Uterus (tissue), 4 donors: Measurements from ENCODE around the gene CFAP210. TPM values are rescaled to one million over a fixed set of nuclear protein-coding genes. Genes with fewer than 3 reads are reported as not detected.
"Not testable (repeated sequence)": the region's sequence is repeated elsewhere in the genome, so short reads cannot be mapped to it uniquely, and the experiment has no call there.

Source experiments
- DNase-seq, 2 donors: peaks; one replicate each; pipeline ENCODE4 v3.0.0-alpha.2; 2019 to 2020
- H3K27ac ChIP-seq, 2 donors: fragments of 200-600 bp; sonication (generic); 1 replicate in 1 of 2; 2 replicates in 1 of 2; pipeline ENCODE4 v1.5.1; 2016 to 2018
- H3K27me3 ChIP-seq, 2 donors: fragments of 200-600 bp; sonication (generic); one replicate each; pipeline ENCODE4 v1.5.1; 2018 to 2019; ENCODE audit warnings: control low read depth in 1 of 2
- H3K36me3 ChIP-seq, 2 donors: fragments of 200-600 bp; sonication (generic); one replicate each; pipeline ENCODE4 v1.5.1; 2019; ENCODE audit warnings: control low read depth in 1 of 2
- H3K4me1 ChIP-seq, 2 donors: fragments of 200-600 bp; sonication (generic); one replicate each; pipeline ENCODE4 v1.5.1; 2018 to 2019; ENCODE audit warnings: control low read depth in 1 of 2
- H3K4me3 ChIP-seq, 2 donors: fragments of 200-600 bp; sonication (generic); 1 replicate in 1 of 2; 2 replicates in 1 of 2; pipeline ENCODE4 v1.5.1; 2018 to 2019; ENCODE audit warnings: mild to moderate bottlenecking in 1 of 2
- H3K9me3 ChIP-seq, 2 donors: fragments of 200-600 bp; sonication (generic); one replicate each; pipeline ENCODE4 v1.5.1; 2019; ENCODE audit warnings: control low read depth in 1 of 2
- CTCF ChIP-seq, 4 experiments: fragments of 200-600 bp in 2 of 4; fragments of 450-650 bp in 2 of 4; sonication (generic) in 2 of 4; IDR thresholded peaks; one replicate each; pipeline ENCODE4 v1.5.1; 2016 to 2019; ENCODE audit warnings: antibody characterized with exemption in 4 of 4, mild to moderate bottlenecking in 2 of 4, moderate library complexity in 1 of 4
- POLR2A ChIP-seq, 2 donors: fragments of 450-650 bp; IDR thresholded peaks; one replicate each; pipeline ENCODE4 v1.6.1; 2016; ENCODE audit warnings: antibody characterized with exemption in 2 of 2, mild to moderate bottlenecking in 1 of 2, moderate library complexity in 1 of 2
- intact Hi-C: fragments of 100-400 bp; cut with DNase I; formaldehyde crosslinking; loops from one replicate; pipeline ENCODE4 v1.15.1; 2023; ENCODE audit warnings: low total_unique reads
- total RNA-seq, 4 donors: library from RNA; depleted of rRNA in 3 of 4; stranded (reverse); fragments of >200 nt in 3 of 4; gene quantifications; one replicate each; pipeline versions ENCODE4 v1.1.0 to v1.2.4, GENCODE V29; 2014 to 2023
- donor health status: DM: yes; HTN: yes; CAD: no.

Gene CFAP210
- total RNA-seq, 4 donors from 2014 or later: 0.64 to 3.3 TPM; not detected in 2

GRCh38 chr2:169707626-169708025 lies 13.4 kb upstream of the CFAP210 start:
- no peaks in the 10 kb centered on the region for H3K27me3 ChIP-seq
- TF ChIP-seq CTCF (IDR thresholded peaks at IDR 0.05): no peak
- no peak for TF ChIP-seq POLR2A (IDR thresholded peaks at IDR 0.05)
- no peaks in the 10 kb centered on the region for H3K36me3 ChIP-seq
- DNase-seq: no peak
- no peaks in the 10 kb centered on the region for H3K9me3 ChIP-seq
- no peak overlapping the region for H3K4me3 ChIP-seq
- peak overlapping the region in 1 of 2 donors; percentile 11 for H3K27ac ChIP-seq
- H3K4me1 ChIP-seq: no peaks in the 10 kb centered on the region
- intact Hi-C loops: no loop called here

GRCh38 chr2:169705927-169706326 lies 11.7 kb upstream of the CFAP210 start:
- Histone ChIP-seq H3K9me3 (no peaks in the 10 kb centered on the region), H3K4me3 (no peak overlapping the region), H3K36me3 (no peaks in the 10 kb centered on the region), H3K27me3 (no peaks in the 10 kb centered on the region), H3K27ac (peak overlapping the region in 1 of 2 donors; percentile 56), H3K4me1 (no peaks in the 10 kb centered on the region)
- TF ChIP-seq CTCF (IDR thresholded peaks at IDR 0.05) (no peak), POLR2A (IDR thresholded peaks at IDR 0.05) (no peak)
- no peak for DNase-seq
- intact Hi-C loops: no loop called here

- no peak for TF ChIP-seq POLR2A (IDR thresholded peaks at IDR 0.05)
- TF ChIP-seq CTCF (IDR thresholded peaks at IDR 0.05): no peak
- H3K27me3 ChIP-seq: no peaks in the 10 kb centered on the region
- H3K36me3 ChIP-seq: no peaks in the 10 kb centered on the region
- DNase-seq: no peak
- intact Hi-C loops: no loop called here
- H3K9me3 ChIP-seq: no peaks in the 10 kb centered on the region
- peak overlapping the region in 1 of 2 donors; percentile 39 for H3K27ac ChIP-seq
- no peak overlapping the region for H3K4me3 ChIP-seq
- H3K4me1 ChIP-seq: no peaks in the 10 kb centered on the region
Measured at GRCh38 chr2:169704160-169704708, 10.0 kb upstream of the CFAP210 start.

GRCh38 chr2:169702996-169703395 lies 8.8 kb upstream of the CFAP210 start:
- H3K4me3 ChIP-seq: no peak overlapping the region
- H3K9me3 ChIP-seq: no peaks in the 10 kb centered on the region
- H3K36me3 ChIP-seq: no peaks in the 10 kb centered on the region
- H3K4me1 ChIP-seq: no peaks in the 10 kb centered on the region
- DNase-seq: no peak
- TF ChIP-seq POLR2A (IDR thresholded peaks at IDR 0.05) (no peak), CTCF (IDR thresholded peaks at IDR 0.05) (no peak)
- H3K27ac ChIP-seq: peak overlapping the region in 1 of 2 donors; percentile 39
- no peaks in the 10 kb centered on the region for H3K27me3 ChIP-seq
- intact Hi-C loops: no loop called here

- not testable (repeated sequence) for H3K36me3 ChIP-seq, H3K4me1 ChIP-seq
- intact Hi-C loops: loop anchor here (10.0 kb wide), 1 partner anchor 1226 kb away; the partner anchor contains the start of gene GORASP2
Measured at GRCh38 chr2:169699173-169699572, 5.0 kb upstream of the CFAP210 start.

GRCh38 chr2:169696381-169696780 lies 2.2 kb upstream of the CFAP210 start:
- Histone ChIP-seq H3K36me3 (no peaks in the 10 kb centered on the region), H3K4me1 (no peaks in the 10 kb centered on the region), H3K27me3 (no peaks in the 10 kb centered on the region), H3K27ac (no peak overlapping the region), H3K9me3 (no peaks in the 10 kb centered on the region), H3K4me3 (no peak overlapping the region)
- intact Hi-C loops: loop anchor here (10.0 kb wide), 1 partner anchor 1228 kb away; the partner anchor contains the start of gene GORASP2
- no peak for TF ChIP-seq POLR2A (IDR thresholded peaks at IDR 0.05)
- TF ChIP-seq CTCF (IDR thresholded peaks at IDR 0.05): no peak
- no peak for DNase-seq

More at GRCh38 chr2:169699173-169699572, 5.0 kb upstream of the CFAP210 start:
- H3K9me3 ChIP-seq, DNase-seq, H3K27ac ChIP-seq, H3K4me3 ChIP-seq, H3K27me3 ChIP-seq: not testable (repeated sequence)
